Panc1 (cell line): Measurements from ENCODE around the gene FRK. TPM values are rescaled to one million over a fixed set of nuclear protein-coding genes. Genes with fewer than 3 reads are reported as not detected.
"Not testable (repeated sequence)": the region's sequence is repeated elsewhere in the genome, so short reads cannot be mapped to it uniquely, and the experiment has no call there.

ENCODE experiments used
- ATAC-seq: fragments of 200-7000 bp; cut with Tn5 transposase; 2 replicates; pipeline ENCODE4 v1.9.1; 2020; ENCODE audit warnings: mild to moderate bottlenecking, moderate library complexity
- BruUV-seq: library from RNA; stranded (reverse); fragments of 400-500 nt; replicated peaks from 2 replicates; lab custom pipeline; 2021; lab: Mats Ljungman, UMichigan
- CTCF ChIA-PET: fragments of 300-600 bp; sonication (Branson Sonifier 250); formaldehyde crosslinking; loops from one replicate; lab custom pipeline; 2022; ENCODE audit warnings: antibody characterized with exemption; lab: Charles Lee
- POLR2A ChIA-PET: fragments of 300-600 bp; sonication (Branson Sonifier 250); formaldehyde crosslinking; loops from one replicate; lab custom pipeline; 2022; ENCODE audit warnings: antibody characterized with exemption; lab: Charles Lee
- DNase-seq: peaks from one replicate; pipeline ENCODE4 v3.0.0-alpha.2; 2010; ENCODE audit warnings: low read depth, low spot score
- H3K27ac ChIP-seq: 2 replicates; pipeline ENCODE4 v1.5.1; 2011; ENCODE audit warnings: mild to moderate bottlenecking, low read length, inconsistent platforms
- H3K27me3 ChIP-seq: fragments of 200-500 bp; sonication (Bioruptor generic); 2 replicates; pipeline ENCODE4 v1.6.0; 2014; ENCODE audit warnings: low read length, inconsistent platforms; ENCODE audit not compliant: control insufficient read depth, insufficient read depth
- H3K36me3 ChIP-seq: fragments of 200-500 bp; sonication (Bioruptor generic); 2 replicates; pipeline ENCODE4 v1.5.1; 2014; ENCODE audit warnings: inconsistent platforms, mild to moderate bottlenecking, low read length, moderate library complexity; ENCODE audit not compliant: control insufficient read depth, insufficient read depth
- H3K4me1 ChIP-seq: 2 replicates; pipeline ENCODE4 v1.5.1; 2011; ENCODE audit warnings: inconsistent platforms, mild to moderate bottlenecking, low read length, moderate library complexity; ENCODE audit not compliant: control insufficient read depth, insufficient read depth
- H3K4me3 ChIP-seq, 2 experiments: 2 replicates each; pipeline ENCODE4 v1.5.1; 2011 to 2012; ENCODE audit warnings: low read depth in 2 of 2, low read length in 2 of 2, mild to moderate bottlenecking in 2 of 2, inconsistent platforms in 1 of 2, moderate library complexity in 1 of 2
- H3K9me3 ChIP-seq: fragments of 200-500 bp; sonication (Bioruptor generic); 2 replicates; pipeline ENCODE4 v1.5.1; 2014; ENCODE audit warnings: low read depth, mild to moderate bottlenecking, inconsistent platforms, low read length, moderate library complexity; ENCODE audit not compliant: control insufficient read depth, insufficient read depth
- POLR2AphosphoS5 ChIP-seq: IDR thresholded peaks from 2 replicates; pipeline ENCODE4 v1.6.1; 2012; ENCODE audit warnings: mild to moderate bottlenecking, low read depth, low read length, moderate library complexity
- REST ChIP-seq, 2 experiments: IDR thresholded peaks; 2 replicates each; pipeline ENCODE4 v1.6.1; 2011 to 2012; ENCODE audit warnings: low read depth in 2 of 2, control low read depth in 1 of 2, low read length in 1 of 2, mild to moderate bottlenecking in 1 of 2, moderate library complexity in 1 of 2; ENCODE audit not compliant: insufficient read depth in 1 of 2
- SIN3A ChIP-seq: IDR thresholded peaks from 2 replicates; pipeline ENCODE4 v1.6.1; 2012; ENCODE audit warnings: low read depth, mild to moderate bottlenecking, low read length, moderate library complexity, borderline replicate concordance; ENCODE audit not compliant: insufficient read depth
- TCF7L2 ChIP-seq: IDR thresholded peaks from 2 replicates; pipeline ENCODE4 v1.6.1; 2011; ENCODE audit warnings: mild to moderate bottlenecking, low read depth, low read length, inconsistent platforms
- in situ Hi-C: cut with HindIII; loops from 2 replicates; pipeline ENCODE4 v1.10.0; 2016; ENCODE audit warnings: low sequenced_read_pairs, low pct_unique_long_range_greater_than_20kb
- intact Hi-C: fragments of 100-400 bp; cut with micrococcal nuclease; formaldehyde crosslinking; loops from one replicate; pipeline ENCODE4 v1.10.0; 2022; ENCODE audit not compliant: unreplicated experiment
- total RNA-seq: library from RNA; stranded (reverse); gene quantifications from one replicate; pipeline ENCODE4 v1.2.1, GENCODE V29; 2021; ENCODE audit not compliant: unreplicated experiment

FRK gene
- total RNA-seq, 1 experiment from 2014 or later, result 2.5 TPM

GRCh38 chr6:115945306-115945705, 115.4 kb downstream of the FRK start:
- H3K27ac ChIP-seq, result no peak overlapping the region
- ATAC-seq (no peak), DNase-seq (no peak)
- in situ Hi-C loops (no loop called here), intact Hi-C loops (no loop called here)
- CTCF ChIA-PET, result no interaction called here
- no peaks in the 10 kb centered on the region for H3K9me3 ChIP-seq
- POLR2A ChIA-PET, result no interaction called here
- H3K4me3 ChIP-seq, result no peak overlapping the region
- no peaks in the 10 kb centered on the region for H3K27me3 ChIP-seq
- BruUV-seq, result no TSS peak
- H3K4me1 ChIP-seq, result no peaks in the 10 kb centered on the region
- no peaks in the 10 kb centered on the region for H3K36me3 ChIP-seq
- TF ChIP-seq TCF7L2, result no peak
- TF ChIP-seq REST (IDR thresholded peaks at IDR 0.05; ENCODE audit: insufficient read depth in 1 of 2, low read depth in 2 of 2, low read length in 1 of 2), result no peak

GRCh38 chr6:115944829-115945228, 115.9 kb downstream of the FRK start:
- H3K9me3 ChIP-seq, DNase-seq, H3K36me3 ChIP-seq, in situ Hi-C loops, H3K4me3 ChIP-seq, POLR2A ChIA-PET, CTCF ChIA-PET, BruUV-seq, H3K27me3 ChIP-seq, H3K4me1 ChIP-seq, intact Hi-C loops, ATAC-seq, H3K27ac ChIP-seq: not testable (repeated sequence)

GRCh38 chr6:115937502-115937901, 123.2 kb downstream of the FRK start:
- CTCF ChIA-PET, H3K36me3 ChIP-seq, H3K27me3 ChIP-seq, H3K4me1 ChIP-seq, H3K27ac ChIP-seq, ATAC-seq, H3K4me3 ChIP-seq, BruUV-seq, H3K9me3 ChIP-seq, POLR2A ChIA-PET, intact Hi-C loops, in situ Hi-C loops, DNase-seq: not testable (repeated sequence)

GRCh38 chr6:115935361-115935760, 125.3 kb downstream of the FRK start:
- POLR2A ChIA-PET, result no interaction called here
- no peaks in the 10 kb centered on the region for H3K27me3 ChIP-seq
- TF ChIP-seq POLR2AphosphoS5, result no peak
- TF ChIP-seq SIN3A, result no peak
- no peak for TF ChIP-seq TCF7L2
- H3K36me3 ChIP-seq, result no peaks in the 10 kb centered on the region
- H3K27ac ChIP-seq, result no peak overlapping the region
- ATAC-seq, result no peak
- BruUV-seq, result no TSS peak
- H3K4me1 ChIP-seq, result no peaks in the 10 kb centered on the region
- DNase-seq, result no peak
- in situ Hi-C loops, result no loop called here
- intact Hi-C loops, result no loop called here
- CTCF ChIA-PET, result interaction anchor here (0.5 kb wide), 1 partner anchor 116 kb away, joined by 3 read pairs; no protein-coding TSS in a partner anchor
- no peak overlapping the region for H3K4me3 ChIP-seq
- H3K9me3 ChIP-seq, result no peaks in the 10 kb centered on the region
